Measurements from ENCODE around the gene VSIG8. TPM values are rescaled to one million over a fixed set of nuclear protein-coding genes. Genes with fewer than 3 reads are reported as not detected.

Gene VSIG8
- total RNA-seq, 1 donor from 2014 or later, result not detected

DNA sequence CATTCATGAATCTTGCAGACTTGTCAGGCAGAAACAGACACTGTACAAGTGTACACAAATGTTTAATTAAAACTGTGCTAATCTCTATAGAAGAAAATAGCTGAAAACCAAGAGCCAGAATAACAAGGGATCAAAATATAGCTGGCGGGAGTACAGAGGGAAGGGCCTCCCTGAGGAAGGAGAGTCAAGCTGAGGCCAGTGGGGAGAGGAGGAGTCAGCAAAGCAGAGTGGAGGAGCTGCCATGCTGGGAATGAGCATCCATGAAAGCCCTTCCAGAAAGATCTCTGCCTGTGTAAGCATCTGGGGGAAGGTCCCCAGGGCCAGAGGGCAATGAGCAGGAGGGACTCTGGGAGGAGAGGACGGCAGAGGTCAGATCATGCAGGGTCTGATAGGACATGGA is 20.7 kb downstream of the VSIG8 start:
- peaks cover 9% of the 10 kb centered on the region for H3K27me3 Mint-ChIP-seq (ENCODE audit: unreplicated experiment)
- H3K36me3 Mint-ChIP-seq (ENCODE audit: low read depth, unreplicated experiment), result peaks cover 3% of the 10 kb centered on the region
- TF ChIP-seq CTCF (IDR thresholded peaks at IDR 0.05; ENCODE audit: unreplicated experiment), result no peak
- H3K9me3 Mint-ChIP-seq (ENCODE audit: unreplicated experiment), result no peaks in the 10 kb centered on the region
- no peak for DNase-seq (ENCODE audit: low spot score)
- peak overlapping the region; percentile 17 for H3K27ac Mint-ChIP-seq (ENCODE audit: unreplicated experiment)
- H3K4me3 Mint-ChIP-seq (ENCODE audit: unreplicated experiment), result no peak overlapping the region
- H3K4me1 Mint-ChIP-seq (ENCODE audit: unreplicated experiment), result peaks cover 6% of the 10 kb centered on the region

DNA sequence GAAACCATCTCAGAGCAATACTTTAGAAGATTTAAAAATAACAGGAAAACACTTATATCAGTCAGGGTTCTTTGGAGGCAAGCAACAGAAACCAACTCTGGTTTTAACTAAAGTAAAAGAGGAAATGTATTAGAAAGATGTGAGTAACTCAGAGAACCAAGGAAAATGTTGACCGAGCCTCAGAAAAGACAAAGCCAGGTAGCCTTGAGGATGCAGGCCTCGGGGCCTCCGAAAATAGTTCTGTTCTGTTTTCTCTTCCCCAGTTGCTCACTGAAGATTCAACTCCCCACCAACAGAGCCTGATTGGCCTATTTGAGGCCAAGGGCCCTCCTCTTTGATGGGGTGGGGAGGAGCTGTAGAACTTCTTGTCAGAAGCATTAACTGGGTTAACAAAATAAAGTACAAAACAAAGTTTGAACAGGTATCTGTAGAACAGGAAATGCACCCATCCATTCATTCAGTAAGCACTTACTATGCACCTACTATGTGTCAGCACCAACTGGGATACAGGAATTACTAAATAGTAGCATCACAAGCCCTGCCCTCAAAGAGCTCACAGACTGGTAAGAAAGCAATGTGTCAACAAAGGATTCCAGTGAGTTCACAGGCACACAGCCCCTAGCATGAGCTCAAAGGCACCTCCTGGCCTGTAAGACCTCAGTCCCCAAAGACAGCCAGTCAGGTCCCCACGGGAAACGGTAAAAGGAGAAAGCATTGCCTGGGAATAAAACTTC is 23.2 kb downstream of the VSIG8 start:
- TF ChIP-seq CTCF (IDR thresholded peaks at IDR 0.05; ENCODE audit: unreplicated experiment), result no peak
- Mint-ChIP-seq H3K36me3 (ENCODE audit: low read depth, unreplicated experiment) (no peaks in the 10 kb centered on the region), H3K9me3 (ENCODE audit: unreplicated experiment) (no peaks in the 10 kb centered on the region), H3K4me1 (ENCODE audit: unreplicated experiment) (no peaks in the 10 kb centered on the region), H3K27me3 (ENCODE audit: unreplicated experiment) (peaks cover 6% of the 10 kb centered on the region), H3K4me3 (ENCODE audit: unreplicated experiment) (no peak overlapping the region), H3K27ac (ENCODE audit: unreplicated experiment) (no peak overlapping the region)
- DNase-seq (ENCODE audit: low spot score), result no peak

DNA sequence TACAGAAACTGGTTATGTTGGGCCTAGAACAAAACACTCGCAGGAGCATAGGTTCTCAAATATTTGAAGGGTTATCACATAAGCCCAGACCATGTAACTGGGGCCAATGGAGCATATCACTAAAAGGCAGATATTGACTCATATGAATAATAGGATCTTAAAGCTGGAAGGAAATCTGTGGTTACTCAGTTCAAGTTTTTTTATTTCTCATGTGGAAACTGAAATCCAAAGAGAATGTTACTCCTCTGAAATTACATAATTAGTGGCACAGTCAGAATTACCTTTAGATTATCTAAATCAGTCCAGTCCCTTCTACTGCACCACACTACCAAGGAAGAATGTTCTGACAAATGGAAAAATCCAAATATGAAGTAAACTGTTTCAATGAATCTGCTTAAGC is 23.7 kb downstream of the VSIG8 start:
- TF ChIP-seq CTCF (IDR thresholded peaks at IDR 0.05; ENCODE audit: unreplicated experiment), result no peak
- H3K9me3 Mint-ChIP-seq (ENCODE audit: unreplicated experiment), result no peaks in the 10 kb centered on the region
- H3K36me3 Mint-ChIP-seq (ENCODE audit: low read depth, unreplicated experiment), result no peaks in the 10 kb centered on the region
- H3K27me3 Mint-ChIP-seq (ENCODE audit: unreplicated experiment), result peaks cover 4% of the 10 kb centered on the region
- H3K27ac Mint-ChIP-seq (ENCODE audit: unreplicated experiment), result no peak overlapping the region
- no peak overlapping the region for H3K4me3 Mint-ChIP-seq (ENCODE audit: unreplicated experiment)
- no peaks in the 10 kb centered on the region for H3K4me1 Mint-ChIP-seq (ENCODE audit: unreplicated experiment)
- DNase-seq (ENCODE audit: low spot score), result no peak

- TF ChIP-seq CTCF (IDR thresholded peaks at IDR 0.05; ENCODE audit: unreplicated experiment), result no peak
- Mint-ChIP-seq H3K4me1 (ENCODE audit: unreplicated experiment) (no peaks in the 10 kb centered on the region), H3K27ac (ENCODE audit: unreplicated experiment) (no peak overlapping the region), H3K4me3 (ENCODE audit: unreplicated experiment) (no peak overlapping the region), H3K9me3 (ENCODE audit: unreplicated experiment) (no peaks in the 10 kb centered on the region), H3K27me3 (ENCODE audit: unreplicated experiment) (peaks cover 4% of the 10 kb centered on the region), H3K36me3 (ENCODE audit: low read depth, unreplicated experiment) (no peaks in the 10 kb centered on the region)
- no peak for DNase-seq (ENCODE audit: low spot score)
Observed at GRCh38 chr1:159835862-159836525, 26.5 kb downstream of the VSIG8 start.

- Mint-ChIP-seq H3K27ac (ENCODE audit: unreplicated experiment) (no peak overlapping the region), H3K36me3 (ENCODE audit: low read depth, unreplicated experiment) (no peaks in the 10 kb centered on the region)
Observed at GRCh38 chr1:159835356-159835755, 27.1 kb downstream of the VSIG8 start.

More at GRCh38 chr1:159835356-159835755, 27.1 kb downstream of the VSIG8 start:
- no peak for TF ChIP-seq CTCF (IDR thresholded peaks at IDR 0.05; ENCODE audit: unreplicated experiment)
- Mint-ChIP-seq H3K9me3 (ENCODE audit: unreplicated experiment) (no peaks in the 10 kb centered on the region), H3K4me1 (ENCODE audit: unreplicated experiment) (no peaks in the 10 kb centered on the region), H3K4me3 (ENCODE audit: unreplicated experiment) (no peak overlapping the region), H3K27me3 (ENCODE audit: unreplicated experiment) (peaks cover 4% of the 10 kb centered on the region)
- no peak for DNase-seq (ENCODE audit: low spot score)

Data from endothelial cell (in vitro differentiated cells).